ENCODE results near the gene RND2. TPM values are rescaled to one million over a fixed set of nuclear protein-coding genes. Genes with fewer than 3 reads are reported as not detected.
A peak's percentile ranks its signal among the peaks of the same experiment; 100 is the strongest.

RND2 gene
- total and polyA plus RNA-seq, 2 of the 13 experiments (the other 11 are each of a cell fraction or from before 2014, with no cell fraction given), result 0.05 to 0.11 TPM

- Histone ChIP-seq H3K27ac (ENCODE audit: extremely low read length, insufficient read depth, low read length) (peak overlapping the region; percentile 70), H3K36me3 (replicated peaks in 1 of 2; ENCODE audit: control insufficient read depth in 1 of 2, insufficient read depth in 2 of 2, low read length in 2 of 2) (peaks cover 15 to 36% of the 10 kb centered on the region in 2 experiments), H3K9ac (ENCODE audit: insufficient read depth, low read depth, low read length) (peak overlapping the region; percentile 94), H3K79me2 (ENCODE audit: insufficient read depth, low read length) (peaks cover 26% of the 10 kb centered on the region), H2AFZ (ENCODE audit: low read length) (no peak overlapping the region), H4K20me1 (ENCODE audit: insufficient read depth, low read length) (no peaks in the 10 kb centered on the region), H3K4me3 (replicated peaks in 1 of 3; ENCODE audit: insufficient read depth in 1 of 3, low read depth in 2 of 3, low read length in 3 of 3) (peak overlapping the region; percentile 96 to 100 (median 100)), H3K4me1 (ENCODE audit: insufficient read depth, low read length) (peaks cover 44% of the 10 kb centered on the region), H3K9me3 (ENCODE audit: low read length) (no peaks in the 10 kb centered on the region), H3K4me2 (ENCODE audit: low read depth, low read length) (peak overlapping the region; percentile 80), H3K27me3 (ENCODE audit: control insufficient read depth in 1 of 2, insufficient read depth in 2 of 2, low read length in 2 of 2) (no peaks in the 10 kb centered on the region; a peak in 1 of 5 replicates)
- 31% methylated on average over 32 of the region's 40 CpGs for WGBS (ENCODE audit: low lambda C conversion rate)
- intact Hi-C loops (cut with micrococcal nuclease; ENCODE audit: unreplicated experiment) (loop anchor here (1.0 to 5.0 kb wide), 3 partner anchors 11 to 311 kb away; partner anchors contain the start of gene TMEM106A), in situ Hi-C loops (cut with HindIII; ENCODE audit: extremely low pct_ligation_motif_present, low pct_unique_long_range_greater_than_20kb) (no loop called here)
- no peak for FAIRE-seq
- CTCF ChIA-PET (ENCODE audit: low intra/inter-chr PET ratio, low total read pairs), result no interaction called here
- peak; percentile 63 for DNase-seq (ENCODE audit: low spot score)
- TSS peak; percentile 42 for BruUV-seq (replicated peaks)
- ATAC-seq, result peak; percentile 42
- POLR2A ChIA-PET, result interaction anchor here (0.6 to 4.5 kb wide), 12 partner anchors 10 to 295 kb away, joined by 3 to 55 read pairs (median 9); partner anchors contain the start of genes NBR1, RPL27 and TMEM106A
- peak; percentile 31; the same call in 1 of the 2 replicates for TF ChIP-seq ZNF768 (CRISPR knock-in tag; IDR thresholded peaks at IDR 0.05)
- peak; percentile 85 for TF ChIP-seq ZNF558 (CRISPR knock-in tag; IDR thresholded peaks at IDR 0.05; ENCODE audit: borderline replicate concordance)
- no peak for TF ChIP-seq SMYD3 (CRISPR knock-in tag; IDR thresholded peaks at IDR 0.05)
- 0 out of 2 replicates have a peak, but pooled peaks have one; percentile 49 for TF ChIP-seq ZBTB39 (CRISPR knock-in tag; IDR thresholded peaks at IDR 0.05)
- no peak; the same call in 1 of the 2 replicates for TF ChIP-seq ZFX (CRISPR knock-in tag; IDR thresholded peaks at IDR 0.05; ENCODE audit: low read depth)
- TF ChIP-seq ZNF580 (CRISPR knock-in tag; IDR thresholded peaks at IDR 0.05; ENCODE audit: borderline replicate concordance, low read depth), result peak; percentile 56; the same call in 1 of the 2 replicates
- no peak for TF ChIP-seq CREB1 (IDR thresholded peaks at IDR 0.05)
- no peak for TF ChIP-seq CREB1 (CRISPR knock-in tag; IDR thresholded peaks at IDR 0.05)
- TF ChIP-seq CERS6 (CRISPR knock-in tag; IDR thresholded peaks at IDR 0.05), result no peak
- TF ChIP-seq ZNF776 (CRISPR knock-in tag; IDR thresholded peaks at IDR 0.05), result 0 out of 2 replicates have a peak, but pooled peaks have one; percentile 28
- peak; percentile 89 for TF ChIP-seq FOSL2 (CRISPR knock-in tag; IDR thresholded peaks at IDR 0.05)
- TF ChIP-seq PATZ1 (CRISPR knock-in tag; IDR thresholded peaks at IDR 0.05), result peak; percentile 99
- TF ChIP-seq TBX3 (IDR thresholded peaks at IDR 0.05; ENCODE audit: borderline replicate concordance), result peak; percentile 23; the same call in 1 of the 2 replicates
These were observed 4.0 kb upstream of the RND2 start for GRCh38 chr17:43020789-43021740.

Measured in HepG2 (cell line).